Right atrium auricular region (tissue), 2 donors: ENCODE data around the gene OR52J3. TPM values are rescaled to one million over a fixed set of nuclear protein-coding genes. Genes with fewer than 3 reads are reported as not detected.

Source experiments
- DNase-seq: peaks from one replicate; pipeline ENCODE4 v3.0.0-alpha.2; 2019; ENCODE audit warnings: low spot score
- H3K27ac ChIP-seq, 2 donors: fragments of 200-600 bp; sonication (generic); 1 replicate in 1 of 2; 2 replicates in 1 of 2; pipeline ENCODE4 v1.5.1; 2016 to 2019
- H3K27me3 ChIP-seq, 2 donors: fragments of 200-600 bp; sonication (generic); one replicate each; pipeline versions ENCODE4 v1.5.1 to v1.6.0; 2017 to 2019
- H3K36me3 ChIP-seq: fragments of 200-600 bp; sonication (generic); one replicate; pipeline ENCODE4 v1.5.1; 2016
- H3K4me1 ChIP-seq, 2 donors: fragments of 200-600 bp; sonication (generic); one replicate each; pipeline versions ENCODE4 v1.5.1 to v1.6.0; 2017 to 2019
- H3K4me3 ChIP-seq, 2 donors: fragments of 200-600 bp; sonication (generic); 1 replicate in 1 of 2; 2 replicates in 1 of 2; pipeline ENCODE4 v1.5.1; 2017 to 2019; ENCODE audit warnings: mild to moderate bottlenecking in 1 of 2, moderate library complexity in 1 of 2
- H3K9me3 ChIP-seq, 2 donors: fragments of 200-600 bp; sonication (generic); one replicate each; pipeline ENCODE4 v1.5.1; 2019
- total RNA-seq, 2 donors: library from RNA; depleted of rRNA; stranded (reverse); fragments of >200 nt; gene quantifications; one replicate each; pipeline ENCODE4 v1.1.0, GENCODE V29; 2016
- TF ChIP-seq, protein P1 (sequence below), 2 donors: fragments of 200-600 bp; sonication (generic); IDR thresholded peaks; one replicate each; pipeline ENCODE4 v1.5.1; 2019; ENCODE audit warnings: antibody characterized with exemption in 2 of 2

The OR52J3 gene
- total RNA-seq, 2 donors from 2014 or later, result not detected

- no peak overlapping the region for H3K27ac ChIP-seq
- TF ChIP-seq, protein P1, sequence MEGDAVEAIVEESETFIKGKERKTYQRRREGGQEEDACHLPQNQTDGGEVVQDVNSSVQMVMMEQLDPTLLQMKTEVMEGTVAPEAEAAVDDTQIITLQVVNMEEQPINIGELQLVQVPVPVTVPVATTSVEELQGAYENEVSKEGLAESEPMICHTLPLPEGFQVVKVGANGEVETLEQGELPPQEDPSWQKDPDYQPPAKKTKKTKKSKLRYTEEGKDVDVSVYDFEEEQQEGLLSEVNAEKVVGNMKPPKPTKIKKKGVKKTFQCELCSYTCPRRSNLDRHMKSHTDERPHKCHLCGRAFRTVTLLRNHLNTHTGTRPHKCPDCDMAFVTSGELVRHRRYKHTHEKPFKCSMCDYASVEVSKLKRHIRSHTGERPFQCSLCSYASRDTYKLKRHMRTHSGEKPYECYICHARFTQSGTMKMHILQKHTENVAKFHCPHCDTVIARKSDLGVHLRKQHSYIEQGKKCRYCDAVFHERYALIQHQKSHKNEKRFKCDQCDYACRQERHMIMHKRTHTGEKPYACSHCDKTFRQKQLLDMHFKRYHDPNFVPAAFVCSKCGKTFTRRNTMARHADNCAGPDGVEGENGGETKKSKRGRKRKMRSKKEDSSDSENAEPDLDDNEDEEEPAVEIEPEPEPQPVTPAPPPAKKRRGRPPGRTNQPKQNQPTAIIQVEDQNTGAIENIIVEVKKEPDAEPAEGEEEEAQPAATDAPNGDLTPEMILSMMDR (IDR thresholded peaks at IDR 0.05), result no peak
- no peaks in the 10 kb centered on the region for H3K27me3 ChIP-seq
- no peaks in the 10 kb centered on the region for H3K36me3 ChIP-seq
- DNase-seq, result no peak
- H3K4me1 ChIP-seq, result no peaks in the 10 kb centered on the region
- no peaks in the 10 kb centered on the region for H3K9me3 ChIP-seq
- H3K4me3 ChIP-seq, result no peak overlapping the region
Observed at GRCh38 chr11:5071799-5072198, 25.5 kb downstream of the OR52J3 start.

- no peaks in the 10 kb centered on the region for H3K36me3 ChIP-seq
- no peak overlapping the region for H3K27ac ChIP-seq
- H3K9me3 ChIP-seq, result no peaks in the 10 kb centered on the region
- no peak overlapping the region for H3K4me3 ChIP-seq
- H3K4me1 ChIP-seq, result no peaks in the 10 kb centered on the region
- TF ChIP-seq, protein P1 (IDR thresholded peaks at IDR 0.05), result no peak
- no peak for DNase-seq
- H3K27me3 ChIP-seq, result no peaks in the 10 kb centered on the region
Observed at GRCh38 chr11:5081405-5081804, 35.1 kb downstream of the OR52J3 start.

DNA sequence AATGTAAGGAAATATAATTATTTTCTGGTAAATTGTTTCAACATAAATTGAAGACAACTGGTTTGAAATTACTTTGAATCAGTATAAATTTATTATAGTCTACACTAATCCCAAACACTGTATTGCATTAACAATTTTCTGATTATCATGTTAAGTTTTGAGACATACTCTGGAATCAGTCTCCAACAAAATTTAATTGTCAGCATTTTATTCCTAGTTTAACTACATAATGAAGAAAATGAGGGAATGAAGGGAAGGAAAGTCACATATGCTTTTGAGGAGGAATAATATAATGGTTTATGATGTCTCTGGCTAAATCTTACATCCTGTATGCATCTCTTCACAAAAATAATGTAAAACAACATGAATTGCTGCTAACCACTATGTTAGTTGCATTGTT is 37.3 kb downstream of the OR52J3 start:
- Histone ChIP-seq H3K4me1 (no peaks in the 10 kb centered on the region), H3K4me3 (no peak overlapping the region), H3K9me3 (no peaks in the 10 kb centered on the region), H3K27ac (no peak overlapping the region), H3K27me3 (no peaks in the 10 kb centered on the region), H3K36me3 (no peaks in the 10 kb centered on the region)
- TF ChIP-seq, protein P1 (IDR thresholded peaks at IDR 0.05), result no peak
- no peak for DNase-seq

DNA sequence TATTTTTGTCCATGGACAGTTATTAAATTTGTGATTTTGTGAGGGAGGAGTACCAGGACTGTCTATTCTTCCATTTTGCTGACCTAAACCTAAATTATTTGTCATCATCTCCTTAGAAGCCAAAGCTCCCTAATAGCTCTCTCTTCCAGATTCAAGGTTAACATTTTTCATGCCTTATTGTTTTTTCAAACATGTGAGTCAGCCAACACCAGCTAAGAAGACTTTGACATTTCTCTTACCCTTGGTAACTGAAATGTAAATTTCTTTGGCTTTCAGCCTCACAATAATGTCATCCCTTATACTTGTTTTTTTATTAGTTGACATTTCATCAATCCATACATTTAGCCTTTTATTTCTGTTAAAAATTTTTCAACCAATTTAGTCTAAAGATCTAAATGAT is 42.2 kb downstream of the OR52J3 start:
- Histone ChIP-seq H3K27ac (no peak overlapping the region), H3K9me3 (no peaks in the 10 kb centered on the region), H3K36me3 (no peaks in the 10 kb centered on the region), H3K4me3 (no peak overlapping the region), H3K27me3 (no peaks in the 10 kb centered on the region), H3K4me1 (no peaks in the 10 kb centered on the region)
- no peak for DNase-seq
- TF ChIP-seq, protein P1 (IDR thresholded peaks at IDR 0.05), result no peak

- no peaks in the 10 kb centered on the region for H3K4me1 ChIP-seq
- H3K27me3 ChIP-seq, result no peaks in the 10 kb centered on the region
- H3K36me3 ChIP-seq, result no peaks in the 10 kb centered on the region
- TF ChIP-seq, protein P1 (IDR thresholded peaks at IDR 0.05), result no peak
- no peak overlapping the region for H3K4me3 ChIP-seq
- DNase-seq, result no peak
- H3K9me3 ChIP-seq, result no peaks in the 10 kb centered on the region
- no peak overlapping the region for H3K27ac ChIP-seq
Observed at GRCh38 chr11:5090668-5091067, 44.3 kb downstream of the OR52J3 start.

GRCh38 chr11:5092821-5093585 is 46.7 kb downstream of the OR52J3 start:
- H3K27ac ChIP-seq, result no peak overlapping the region
- no peaks in the 10 kb centered on the region for H3K36me3 ChIP-seq
- TF ChIP-seq, protein P1 (IDR thresholded peaks at IDR 0.05), result no peak
- no peaks in the 10 kb centered on the region for H3K9me3 ChIP-seq
- H3K4me3 ChIP-seq, result no peak overlapping the region
- DNase-seq, result no peak
- H3K27me3 ChIP-seq, result no peaks in the 10 kb centered on the region
- H3K4me1 ChIP-seq, result no peaks in the 10 kb centered on the region
